Breast epithelium (tissue), 3 donors: ENCODE data around the gene SLC22A12.

Experiments
- POLR2A ChIP-seq: fragments of 450-650 bp; IDR thresholded peaks from one replicate; pipeline ENCODE4 v1.6.1; 2016; ENCODE audit warnings: antibody characterized with exemption, mild to moderate bottlenecking, moderate library complexity
- TF ChIP-seq, protein P1 (sequence below), 3 donors: fragments of 450-650 bp; IDR thresholded peaks; one replicate each; pipeline ENCODE4 v1.5.1; 2016 to 2017; ENCODE audit warnings: antibody characterized with exemption in 3 of 3, mild to moderate bottlenecking in 3 of 3, moderate library complexity in 3 of 3

DNA sequence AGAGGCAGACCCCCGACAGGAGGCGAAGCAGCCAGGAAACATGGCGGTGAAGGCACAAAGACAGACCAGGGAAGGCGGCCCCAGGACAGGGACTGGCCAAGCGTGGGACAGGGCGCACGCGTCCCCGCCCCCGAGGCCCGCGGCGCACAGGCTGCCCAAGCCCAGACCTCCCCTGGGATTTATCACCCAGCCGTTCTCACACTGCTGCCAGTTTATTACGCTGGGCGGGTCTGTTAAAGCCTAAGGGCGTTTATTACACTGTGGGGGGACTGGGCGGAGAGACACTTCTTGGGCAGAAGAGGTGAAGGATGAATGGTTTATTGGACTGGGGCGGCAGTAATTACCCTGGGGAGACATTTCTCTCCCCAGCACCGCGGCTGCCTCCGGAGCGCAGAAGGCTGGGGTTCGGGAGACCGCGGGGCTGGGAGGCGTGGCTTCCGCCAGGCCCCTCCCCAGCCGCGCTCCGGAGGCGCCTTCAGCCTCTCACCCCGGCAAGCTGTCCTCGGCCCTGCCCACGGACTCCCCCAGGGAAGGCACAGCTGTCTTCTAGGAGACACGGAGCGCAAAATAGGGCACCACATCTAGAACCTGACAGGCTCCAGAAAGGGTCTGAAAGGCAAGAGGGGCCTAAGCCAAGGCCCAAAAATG, 47.1 kb downstream of the SLC22A12 start:
- no peak for TF ChIP-seq POLR2A
- TF ChIP-seq, protein P1, sequence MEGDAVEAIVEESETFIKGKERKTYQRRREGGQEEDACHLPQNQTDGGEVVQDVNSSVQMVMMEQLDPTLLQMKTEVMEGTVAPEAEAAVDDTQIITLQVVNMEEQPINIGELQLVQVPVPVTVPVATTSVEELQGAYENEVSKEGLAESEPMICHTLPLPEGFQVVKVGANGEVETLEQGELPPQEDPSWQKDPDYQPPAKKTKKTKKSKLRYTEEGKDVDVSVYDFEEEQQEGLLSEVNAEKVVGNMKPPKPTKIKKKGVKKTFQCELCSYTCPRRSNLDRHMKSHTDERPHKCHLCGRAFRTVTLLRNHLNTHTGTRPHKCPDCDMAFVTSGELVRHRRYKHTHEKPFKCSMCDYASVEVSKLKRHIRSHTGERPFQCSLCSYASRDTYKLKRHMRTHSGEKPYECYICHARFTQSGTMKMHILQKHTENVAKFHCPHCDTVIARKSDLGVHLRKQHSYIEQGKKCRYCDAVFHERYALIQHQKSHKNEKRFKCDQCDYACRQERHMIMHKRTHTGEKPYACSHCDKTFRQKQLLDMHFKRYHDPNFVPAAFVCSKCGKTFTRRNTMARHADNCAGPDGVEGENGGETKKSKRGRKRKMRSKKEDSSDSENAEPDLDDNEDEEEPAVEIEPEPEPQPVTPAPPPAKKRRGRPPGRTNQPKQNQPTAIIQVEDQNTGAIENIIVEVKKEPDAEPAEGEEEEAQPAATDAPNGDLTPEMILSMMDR (IDR thresholded peaks at IDR 0.05), result no peak
